ACC112 (cell line): ENCODE measurements around the gene SERPINE1.

Experiments used
- H2AFZ ChIP-seq: fragments of 200-600 bp; sonication (generic); one replicate; pipeline ENCODE4 v1.6.0; 2017; ENCODE audit warnings: antibody characterized with exemption, low read length; ENCODE audit not compliant: unreplicated experiment
- H3K27ac ChIP-seq: fragments of 200-600 bp; sonication (generic); 2 replicates; pipeline ENCODE4 v1.5.1; 2014; ENCODE audit warnings: low read depth, mild to moderate bottlenecking, antibody characterized with exemption, low read length, moderate library complexity
- H3K27me3 ChIP-seq: fragments of 200-600 bp; sonication (generic); 2 replicates; pipeline ENCODE4 v1.6.1; 2014; ENCODE audit warnings: mild to moderate bottlenecking, antibody characterized with exemption, low read length, moderate library complexity, mixed read lengths; ENCODE audit not compliant: insufficient read depth
- H3K36me3 ChIP-seq: fragments of 200-600 bp; sonication (generic); 2 replicates; pipeline ENCODE4 v1.6.1; 2016; ENCODE audit warnings: mild to moderate bottlenecking, antibody characterized with exemption, low read length, moderate library complexity, mixed read lengths; ENCODE audit not compliant: insufficient read depth
- H3K4me1 ChIP-seq: fragments of 200-600 bp; sonication (generic); one replicate; pipeline ENCODE4 v1.6.1; 2016; ENCODE audit warnings: low read length, mixed read lengths; ENCODE audit not compliant: insufficient read depth, unreplicated experiment, control insufficient read depth
- H3K4me3 ChIP-seq: fragments of 200-600 bp; sonication (generic); 2 replicates; pipeline ENCODE4 v1.5.1; 2014; ENCODE audit warnings: mild to moderate bottlenecking, low read depth, low read length
- H3K79me2 ChIP-seq: fragments of 200-600 bp; sonication (generic); one replicate; pipeline ENCODE4 v1.6.0; 2016; ENCODE audit warnings: low read length; ENCODE audit not compliant: control insufficient read depth, unreplicated experiment, insufficient read depth

Gene SERPINE1

DNA sequence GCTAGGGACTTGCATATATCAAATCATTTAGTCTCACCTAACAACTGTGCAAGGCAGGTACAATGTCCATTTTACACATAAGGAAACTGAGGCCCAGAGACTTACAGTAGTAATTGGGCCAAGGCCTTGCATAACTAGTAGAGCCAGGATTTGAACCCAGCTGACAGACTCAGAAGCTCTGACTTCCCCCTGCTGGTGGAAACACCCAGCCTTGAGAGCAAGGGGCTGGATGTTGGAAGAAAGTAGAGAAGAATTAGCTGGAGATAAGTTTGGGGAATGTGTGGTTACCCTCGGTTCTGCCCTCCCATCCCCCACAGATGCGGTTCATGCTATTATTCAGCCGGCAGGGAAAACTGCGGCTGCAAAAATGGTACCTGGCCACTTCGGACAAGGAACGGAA lies 29.4 kb downstream of the SERPINE1 start:
- no peak overlapping the region for H3K4me3 ChIP-seq
- peaks cover 18% of the 10 kb centered on the region for H3K79me2 ChIP-seq
- no peak overlapping the region for H3K27ac ChIP-seq

DNA sequence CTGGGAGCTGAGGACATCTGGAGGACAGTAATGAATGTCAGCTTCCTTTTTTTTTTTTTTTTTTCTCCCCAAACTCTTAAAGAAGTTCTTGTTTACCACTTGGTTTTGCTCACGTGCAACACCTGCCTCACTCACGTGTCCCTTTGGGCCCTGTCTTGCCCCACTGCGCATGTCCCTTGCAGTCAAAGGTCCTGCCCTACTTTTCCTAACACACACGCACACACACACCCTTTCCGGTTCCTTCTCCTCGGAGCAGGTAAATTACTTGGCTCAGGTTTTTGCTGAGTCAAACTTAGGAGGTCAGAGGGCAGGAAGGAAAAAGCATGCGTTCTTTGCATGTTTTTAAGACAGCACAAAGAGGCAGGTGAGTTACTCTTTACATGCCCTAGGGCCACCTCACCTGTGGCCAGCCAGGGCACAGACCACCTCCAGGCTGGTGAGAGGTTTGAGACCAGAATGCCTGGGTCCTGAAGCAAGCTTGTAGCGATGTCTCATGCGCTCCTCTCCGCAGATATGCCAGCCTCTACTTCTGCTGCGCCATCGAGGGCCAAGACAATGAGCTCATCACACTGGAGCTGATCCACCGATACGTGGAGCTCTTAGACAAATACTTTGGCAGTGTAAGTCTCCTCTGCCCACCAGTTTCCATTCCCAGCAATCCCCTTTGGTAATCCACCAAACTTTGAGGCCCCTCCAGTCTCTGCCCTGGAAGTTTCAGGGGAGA lies 30.1 kb downstream of the SERPINE1 start:
- Histone ChIP-seq H3K79me2 (peaks cover 18% of the 10 kb centered on the region), H3K4me1 (peaks cover 25% of the 10 kb centered on the region), H3K27ac (no peak overlapping the region), H2AFZ (no peak overlapping the region), H3K27me3 (no peaks in the 10 kb centered on the region), H3K36me3 (0 out of 2 replicates have a peak, but pooled peaks cover 3% of the 10 kb centered on the region), H3K4me3 (no peak overlapping the region)

More for the DNA sequence above, 29.4 kb downstream of the SERPINE1 start:
- H3K27me3 ChIP-seq, result no peaks in the 10 kb centered on the region
- no peak overlapping the region for H2AFZ ChIP-seq
- peaks cover 25% of the 10 kb centered on the region for H3K4me1 ChIP-seq
- 0 out of 2 replicates have a peak, but pooled peaks cover 3% of the 10 kb centered on the region for H3K36me3 ChIP-seq

GRCh38 chr7:101159696-101160674 lies 33.1 kb downstream of the SERPINE1 start:
- peak overlapping the region; percentile 66 for H3K27ac ChIP-seq
- peaks cover 6% of the 10 kb centered on the region for H3K27me3 ChIP-seq
- peaks cover 12% of the 10 kb centered on the region for H3K79me2 ChIP-seq
- H3K4me1 ChIP-seq, result peaks cover 30% of the 10 kb centered on the region
- H3K4me3 ChIP-seq, result no peak overlapping the region
- no peak overlapping the region for H2AFZ ChIP-seq
- H3K36me3 ChIP-seq, result 0 out of 2 replicates have a peak, but pooled peaks cover 3% of the 10 kb centered on the region

- Histone ChIP-seq H2AFZ (no peak overlapping the region), H3K27ac (no peak overlapping the region)
These were observed 34.0 kb downstream of the SERPINE1 start for GRCh38 chr7:101160910-101161309.

GRCh38 chr7:101161692-101162471 lies 35.0 kb downstream of the SERPINE1 start:
- Histone ChIP-seq H3K79me2 (no peaks in the 10 kb centered on the region), H3K4me1 (peaks cover 36% of the 10 kb centered on the region), H3K36me3 (0 out of 2 replicates have a peak, but pooled peaks cover 3% of the 10 kb centered on the region), H3K27me3 (peaks cover 20% of the 10 kb centered on the region), H3K27ac (no peak overlapping the region), H3K4me3 (0 out of 2 replicates have a peak overlapping the region, but pooled peaks have one; percentile 77), H2AFZ (no peak overlapping the region)

More at GRCh38 chr7:101160910-101161309, 34.0 kb downstream of the SERPINE1 start:
- Histone ChIP-seq H3K4me1 (peaks cover 28% of the 10 kb centered on the region), H3K79me2 (peaks cover 3% of the 10 kb centered on the region), H3K4me3 (no peak overlapping the region), H3K36me3 (0 out of 2 replicates have a peak, but pooled peaks cover 3% of the 10 kb centered on the region), H3K27me3 (peaks cover 12% of the 10 kb centered on the region)

GRCh38 chr7:101162551-101163278 lies 35.8 kb downstream of the SERPINE1 start:
- H3K36me3 ChIP-seq, result no peaks in the 10 kb centered on the region
- H2AFZ ChIP-seq, result no peak overlapping the region
- no peaks in the 10 kb centered on the region for H3K79me2 ChIP-seq
- peak overlapping the region; percentile 77 for H3K4me3 ChIP-seq
- H3K27ac ChIP-seq, result no peak overlapping the region
- H3K27me3 ChIP-seq, result peaks cover 28% of the 10 kb centered on the region
- H3K4me1 ChIP-seq, result peaks cover 44% of the 10 kb centered on the region

DNA sequence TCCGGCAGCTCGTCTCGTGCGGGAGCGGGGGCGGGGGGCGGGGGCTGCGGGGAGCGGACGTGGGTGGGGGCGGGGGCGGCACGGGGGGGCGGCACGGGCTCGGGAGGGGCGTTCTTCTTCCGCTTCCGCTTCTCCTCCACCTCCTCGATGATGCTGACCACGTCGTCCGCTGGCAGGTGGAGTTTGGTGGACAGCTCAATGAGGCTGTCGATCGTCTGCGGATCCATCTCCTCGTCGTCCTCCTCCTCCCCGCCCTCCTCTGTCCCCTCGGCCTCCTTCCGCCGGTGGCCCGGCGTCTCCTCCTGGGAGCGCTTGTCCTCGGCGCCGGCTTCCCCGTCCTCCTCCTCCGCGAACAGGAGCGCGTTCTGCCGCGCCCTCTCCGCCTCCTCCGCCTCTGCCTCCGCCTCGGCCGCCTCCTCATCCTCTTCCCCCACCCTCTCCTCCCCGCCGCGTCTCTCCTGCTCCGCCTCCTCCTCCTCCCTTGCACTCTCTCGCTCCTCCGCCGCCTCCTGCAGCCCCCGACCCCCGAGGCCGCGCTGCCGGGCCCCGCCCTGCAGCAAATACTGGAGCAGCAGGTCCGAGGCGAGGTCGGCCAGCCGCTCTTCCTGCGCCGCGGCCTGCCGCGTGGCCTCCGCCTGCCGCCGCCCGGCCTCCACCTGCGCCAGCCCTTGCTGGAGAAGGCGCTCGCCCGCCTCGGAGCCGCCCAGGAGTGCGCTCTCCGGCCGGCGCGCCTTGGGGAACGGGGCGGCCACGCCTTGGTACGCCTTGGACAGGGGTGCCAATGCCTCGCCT lies 36.6 kb downstream of the SERPINE1 start:
- H3K4me1 ChIP-seq, result peaks cover 51% of the 10 kb centered on the region
- H3K36me3 ChIP-seq, result no peaks in the 10 kb centered on the region
- no peak overlapping the region for H3K27ac ChIP-seq
- no peaks in the 10 kb centered on the region for H3K79me2 ChIP-seq
- H3K27me3 ChIP-seq, result peaks cover 33% of the 10 kb centered on the region
- no peak overlapping the region for H2AFZ ChIP-seq
- peak overlapping the region; percentile 80 for H3K4me3 ChIP-seq

DNA sequence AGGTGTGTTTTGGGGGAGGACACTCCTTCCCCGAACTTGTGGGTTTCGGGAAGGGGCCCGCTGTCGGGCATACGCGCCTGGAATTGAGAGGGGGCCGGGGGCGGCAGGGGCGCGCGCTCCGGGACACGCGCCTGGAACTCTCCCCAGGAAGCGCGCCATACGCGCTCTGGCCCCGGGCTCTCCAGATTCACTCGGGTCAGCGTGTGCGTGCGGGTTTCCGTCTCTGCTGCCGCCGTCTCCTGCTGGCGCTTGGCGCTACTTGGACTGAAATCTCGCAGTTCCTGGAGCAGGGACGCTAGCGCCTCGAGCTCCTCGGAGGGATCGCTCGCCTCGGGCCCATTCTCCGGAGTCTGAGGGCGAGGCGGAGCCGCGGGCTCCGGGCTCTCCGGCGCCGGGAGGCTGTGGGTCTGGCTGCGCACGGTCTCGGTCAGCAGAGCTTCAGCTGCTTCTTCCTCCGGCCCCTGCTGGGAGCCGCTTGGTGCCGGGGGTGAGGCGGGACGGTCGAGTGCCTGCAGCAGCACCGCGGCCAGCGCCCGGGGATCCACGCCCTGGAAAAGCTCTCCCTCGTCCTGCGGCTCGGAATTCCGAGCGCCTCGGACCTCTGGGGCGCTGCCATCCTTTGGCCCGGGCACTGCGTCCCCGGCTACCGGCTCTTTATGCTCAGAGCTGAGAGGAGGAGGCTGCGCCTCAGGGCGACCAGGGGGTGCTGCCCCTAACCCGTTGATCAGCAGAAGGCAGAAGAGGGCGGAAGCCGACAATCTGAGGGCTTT lies 37.4 kb downstream of the SERPINE1 start:
- H3K4me1 ChIP-seq, result peaks cover 54% of the 10 kb centered on the region
- no peak overlapping the region for H2AFZ ChIP-seq
- H3K79me2 ChIP-seq, result no peaks in the 10 kb centered on the region
- H3K27me3 ChIP-seq, result peaks cover 33% of the 10 kb centered on the region
- no peaks in the 10 kb centered on the region for H3K36me3 ChIP-seq
- peak overlapping the region; percentile 80 for H3K4me3 ChIP-seq
- no peak overlapping the region for H3K27ac ChIP-seq
